C1 segment of cervical spinal cord (tissue), 14 donors: ENCODE results near the gene SGMS1.
A peak's percentile ranks its signal among the peaks of the same experiment; 100 is the strongest.

ENCODE experiments used
- DNase-seq, 14 donors: peaks; one replicate each; lab custom pipeline; 2025; lab: John Stamatoyannopoulos, UW

Gene SGMS1

DNA sequence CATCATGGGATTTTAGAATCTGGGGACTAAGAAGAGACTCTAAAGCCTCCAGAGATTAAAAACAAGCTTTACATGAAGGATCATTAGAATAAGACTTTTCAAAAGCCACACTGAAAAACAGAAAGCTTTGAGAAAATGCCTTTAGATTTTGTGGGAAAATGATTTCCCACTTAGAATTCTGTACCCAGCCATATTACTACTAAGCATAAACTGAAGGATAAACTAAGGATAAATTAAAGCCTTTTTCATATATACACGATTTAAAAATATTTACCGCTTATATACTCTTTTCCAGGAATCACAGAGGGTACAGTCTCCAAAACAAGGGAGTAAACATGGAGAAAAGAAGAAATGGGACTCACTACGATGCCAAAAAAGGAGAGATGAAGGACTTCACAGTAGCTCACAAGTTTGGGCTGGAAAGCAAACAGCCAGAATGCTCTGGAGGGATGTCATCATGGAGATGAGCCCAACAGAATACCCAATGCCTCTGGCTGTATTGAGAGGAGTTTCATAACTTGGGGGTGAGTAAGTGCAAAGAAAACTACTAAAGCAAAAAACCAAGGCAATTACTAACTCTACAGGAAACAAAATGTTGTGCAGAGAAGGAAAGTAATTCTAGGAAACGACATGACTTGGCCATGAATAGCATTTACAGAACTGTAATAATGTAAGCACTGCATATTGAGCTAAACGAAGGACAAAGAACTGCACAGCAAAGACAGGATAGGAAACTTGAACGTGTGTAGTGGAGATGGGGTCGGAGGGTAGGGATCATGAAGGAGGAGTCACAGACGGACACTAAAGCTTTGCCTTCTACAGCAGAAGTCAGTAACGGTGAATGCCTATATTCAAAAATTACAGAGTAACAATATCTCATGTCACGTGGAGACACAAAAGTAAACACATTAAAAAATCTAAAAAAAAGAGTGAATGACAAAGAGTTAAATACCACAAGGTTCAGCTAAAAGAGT lies 311.0 kb downstream of the SGMS1 start:
- DNase-seq: no peak

DNA sequence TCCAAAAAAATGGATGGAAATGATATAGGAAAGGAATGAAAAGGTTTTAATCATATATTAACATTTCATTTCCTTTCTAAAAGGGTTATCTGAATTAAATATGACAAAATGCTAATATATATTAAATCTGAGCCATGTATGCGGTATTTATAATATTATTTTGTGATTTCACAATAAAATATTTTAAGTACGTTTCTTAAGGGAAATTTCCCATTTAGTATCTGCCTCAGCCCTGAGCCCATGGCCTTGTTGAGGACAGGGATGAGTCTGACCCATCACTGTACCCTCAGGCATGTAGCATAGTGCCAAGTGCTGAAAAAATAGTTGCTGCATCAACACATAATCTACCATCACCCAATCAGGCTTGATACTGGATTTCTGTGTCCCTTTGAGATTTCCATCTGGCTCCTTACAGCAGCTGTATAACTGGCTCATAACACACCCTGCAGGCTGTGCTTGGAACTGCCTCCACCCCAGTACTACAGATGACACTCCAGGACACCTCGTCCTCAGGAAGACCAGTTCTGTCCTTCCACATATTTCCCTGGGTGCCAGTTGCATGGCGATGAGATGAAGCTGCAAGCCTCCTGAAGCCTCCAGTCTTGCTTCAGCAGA lies 313.1 kb downstream of the SGMS1 start:
- no peak for DNase-seq

DNA sequence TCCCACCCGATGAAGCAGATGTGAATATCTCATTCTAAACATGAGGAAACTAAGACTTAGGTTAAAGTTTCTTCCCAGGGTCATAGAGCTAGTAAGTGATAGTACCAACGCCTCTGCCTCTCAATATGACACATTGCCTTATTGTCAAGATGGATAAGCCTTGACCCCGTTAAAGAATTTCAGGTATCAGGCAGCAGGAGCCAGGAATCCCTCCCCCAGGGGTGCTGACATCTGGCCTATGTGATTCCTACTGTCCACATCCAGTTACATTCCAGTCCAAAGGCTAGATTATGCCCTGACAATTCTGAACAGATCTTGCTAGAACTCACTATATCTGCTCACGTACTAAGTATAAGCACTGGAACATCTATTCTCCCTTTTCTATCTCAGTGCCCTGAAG lies 314.4 kb downstream of the SGMS1 start:
- DNase-seq: no peak

DNA sequence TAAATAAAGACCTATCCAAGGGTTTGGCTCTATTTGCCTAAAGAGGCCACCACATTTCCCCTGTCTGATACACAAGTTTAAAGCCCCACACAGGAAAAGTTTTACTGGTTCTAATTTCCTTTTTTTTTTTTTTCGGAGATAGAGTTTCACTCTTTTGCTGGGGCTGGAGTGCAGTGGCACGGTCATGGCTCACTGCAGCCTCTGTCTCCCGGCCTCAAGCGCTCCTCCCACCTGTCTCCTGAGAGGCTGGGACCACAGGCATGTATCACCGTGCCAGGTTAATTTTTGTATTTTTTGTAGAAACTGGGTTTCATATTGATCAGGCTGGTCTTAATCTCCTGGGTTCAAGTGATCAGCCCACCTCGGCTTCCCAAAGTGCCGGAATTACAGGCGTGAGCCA lies 319.1 kb downstream of the SGMS1 start:
- no peak for DNase-seq

DNA sequence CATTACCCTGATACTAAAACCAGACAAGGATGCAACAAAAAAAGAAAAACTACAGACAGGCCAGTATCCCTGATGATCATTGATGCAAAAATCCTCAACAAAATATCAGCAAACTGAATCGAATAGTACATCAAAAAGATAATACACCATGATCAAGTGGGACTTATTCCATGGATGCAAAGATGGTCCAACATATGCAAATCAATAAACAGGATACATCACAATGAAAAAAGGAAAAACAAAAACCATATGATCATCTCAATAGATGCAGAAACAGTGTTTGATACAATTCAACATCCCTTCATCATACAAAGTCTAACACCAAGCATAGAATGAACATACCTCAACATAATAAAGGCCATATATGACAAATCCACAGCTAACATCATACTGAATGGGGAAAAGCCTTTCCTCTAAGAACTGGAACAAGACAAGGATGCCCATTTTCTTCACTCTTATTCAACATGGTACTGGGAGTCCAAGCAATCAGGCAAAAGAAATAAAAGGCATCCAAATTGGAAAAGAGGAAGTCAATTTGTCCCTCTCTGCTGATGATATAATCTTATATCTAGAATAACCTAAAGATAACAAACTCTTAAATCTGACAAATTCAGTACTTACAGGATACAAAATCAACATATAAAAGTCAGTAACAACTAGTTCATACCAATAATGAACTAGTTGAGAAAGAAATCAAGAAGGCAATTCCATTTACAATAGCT lies 323.6 kb downstream of the SGMS1 start:
- DNase-seq: no peak

DNA sequence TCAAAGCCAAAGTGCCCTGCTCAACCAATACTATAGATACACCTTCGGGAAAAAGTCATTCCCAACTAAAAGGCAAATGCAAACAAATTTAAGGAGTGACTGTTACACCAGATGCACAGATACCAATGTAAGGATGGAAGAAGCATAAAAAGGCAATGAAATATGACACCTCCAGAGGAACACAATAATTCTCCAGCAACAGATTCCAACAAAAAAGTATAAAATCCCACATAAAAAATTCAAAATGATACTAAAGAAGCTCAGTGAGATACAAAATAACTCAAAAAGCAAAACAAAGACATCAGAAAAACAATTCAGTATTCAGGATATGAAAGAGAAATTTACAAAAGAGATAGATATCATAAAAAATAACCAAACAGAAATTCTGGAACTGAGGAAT lies 328.4 kb downstream of the SGMS1 start:
- DNase-seq: no peak

DNA sequence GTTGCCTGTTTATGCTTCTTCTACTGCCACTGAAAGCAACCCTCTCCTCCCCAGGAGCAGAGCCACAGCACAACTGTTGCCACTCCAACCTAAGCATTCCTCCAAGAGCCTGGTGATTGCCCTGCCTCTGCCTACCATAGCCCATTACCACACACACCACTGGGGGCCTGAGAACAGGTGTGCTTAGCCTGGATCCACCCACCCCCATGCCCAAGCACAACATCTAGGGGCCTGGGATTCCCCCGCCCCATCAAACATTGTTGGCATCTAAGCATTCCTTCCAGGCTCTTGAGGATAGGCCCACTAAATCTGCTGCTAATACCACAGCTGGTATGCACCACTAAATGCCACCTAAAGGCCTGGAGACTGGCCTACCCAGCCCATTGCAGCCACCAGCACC lies 329.2 kb downstream of the SGMS1 start:
- no peak for DNase-seq

DNA sequence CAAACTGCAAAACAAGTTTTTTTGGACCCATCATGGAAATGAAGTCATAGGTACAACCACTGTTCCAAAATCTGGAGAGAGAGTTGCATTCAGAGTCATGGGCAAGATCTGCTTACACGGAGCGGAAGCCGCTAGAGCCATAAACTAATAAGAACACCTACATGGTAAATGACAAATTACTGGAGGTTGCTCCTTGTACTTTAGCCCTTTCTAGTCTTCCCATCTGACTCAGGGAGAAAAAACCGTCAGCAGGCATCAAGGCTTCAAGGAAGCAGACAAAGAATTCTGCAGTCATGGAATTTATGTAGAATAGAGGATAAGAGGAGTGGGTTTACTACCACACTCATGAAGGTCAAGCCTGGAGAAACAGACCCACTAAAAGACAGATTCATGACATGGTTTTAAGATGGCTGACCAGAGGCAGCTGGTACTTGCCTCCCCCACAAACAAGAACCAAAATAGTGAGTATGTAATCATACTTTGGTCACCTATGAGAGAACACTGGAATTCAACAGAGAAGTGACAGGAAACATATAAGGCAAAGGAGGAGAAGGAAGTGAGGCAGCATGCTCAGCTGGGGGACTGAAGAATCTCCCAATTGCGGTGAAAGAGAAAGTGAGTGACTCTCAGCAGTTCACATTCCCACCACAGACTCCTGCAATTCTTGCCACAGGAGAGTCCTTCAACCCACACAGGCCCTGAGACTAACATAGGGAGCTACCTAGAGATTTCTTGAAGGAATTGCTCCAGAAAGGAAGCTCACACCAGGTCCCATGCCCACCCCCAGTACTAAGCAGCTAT lies 330.0 kb downstream of the SGMS1 start:
- DNase-seq: no peak

DNA sequence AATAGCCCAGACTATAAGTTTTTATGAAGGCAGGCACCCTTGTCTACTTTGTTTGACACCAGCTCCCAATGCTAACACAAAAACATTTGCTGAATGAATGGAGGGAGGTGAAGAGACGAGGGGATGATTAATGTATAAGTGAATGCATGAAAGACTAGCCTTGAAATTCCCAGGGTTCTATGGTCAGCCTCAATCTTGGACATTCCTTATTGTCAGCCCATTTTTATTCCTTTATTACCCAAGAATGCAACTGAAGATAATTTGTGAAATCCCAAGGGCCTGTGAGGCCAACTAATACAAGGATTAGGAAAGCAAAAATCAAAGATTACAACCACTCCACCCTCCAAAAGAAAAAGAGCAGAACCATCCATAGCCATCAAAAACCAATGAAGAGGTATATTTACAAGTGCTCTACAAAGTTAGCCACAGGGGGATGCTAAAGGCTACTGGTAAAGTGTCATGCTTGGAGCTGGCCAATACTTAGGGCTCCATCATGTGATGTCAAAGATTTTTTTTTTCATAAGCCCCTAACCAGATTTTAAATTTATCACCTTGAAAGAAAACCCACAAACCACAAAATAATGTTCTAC lies 332.4 kb downstream of the SGMS1 start:
- DNase-seq: no peak

DNA sequence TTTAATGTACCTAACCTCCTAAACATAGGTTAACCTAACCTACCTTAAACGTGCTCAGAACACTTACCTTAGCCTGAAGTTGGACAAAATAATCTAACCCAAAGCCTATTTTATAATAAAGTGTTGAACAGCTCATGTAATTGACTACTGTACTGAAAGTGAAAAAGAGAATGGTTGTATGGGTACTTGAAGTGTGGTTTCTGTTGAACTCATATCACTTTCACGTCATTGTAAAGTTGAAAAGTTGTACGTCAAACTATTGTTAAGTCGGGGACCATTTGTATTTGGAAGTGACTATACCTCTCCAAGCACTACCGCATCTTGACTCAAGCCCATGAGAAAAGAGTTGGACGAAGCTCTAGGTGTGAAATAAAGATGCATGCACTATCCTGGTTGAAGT lies 334.6 kb downstream of the SGMS1 start:
- no peak for DNase-seq

DNA sequence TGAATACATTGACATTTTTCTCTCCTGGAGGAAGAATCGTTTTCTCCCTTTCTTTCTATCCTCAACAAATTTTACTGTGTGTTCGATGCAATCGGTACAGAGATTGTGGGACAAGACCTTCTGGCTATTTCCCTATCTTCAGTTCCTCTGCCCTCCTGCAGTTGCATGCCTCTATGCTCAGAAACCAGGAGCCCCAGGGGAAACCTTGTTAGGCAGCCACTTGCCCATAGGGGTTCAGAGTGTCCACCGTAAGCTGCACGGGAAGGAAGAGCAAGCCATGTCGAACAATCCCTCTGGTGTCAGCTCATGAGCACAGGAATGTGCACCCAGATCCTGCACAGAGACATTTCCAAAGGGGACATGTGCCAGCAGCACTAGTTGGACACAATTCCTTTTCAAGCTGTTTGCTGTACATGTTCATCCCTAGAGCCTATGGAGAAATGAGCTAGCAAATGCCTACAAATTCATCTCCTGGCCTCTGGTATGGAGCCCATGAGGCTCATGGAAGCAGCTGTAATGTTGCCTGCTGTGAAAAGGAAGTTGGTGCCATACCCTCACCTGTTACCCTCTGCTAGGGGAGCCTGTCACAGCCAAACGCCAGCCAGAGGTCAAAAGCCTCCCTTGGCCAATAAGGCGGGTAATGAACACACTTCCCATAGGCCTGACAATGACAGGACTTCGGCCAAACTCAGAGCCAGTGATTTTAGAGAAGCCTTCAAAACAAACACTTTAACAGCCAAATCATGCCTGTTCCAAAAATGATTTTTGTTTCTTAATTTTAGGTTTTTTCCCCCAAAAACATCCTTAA lies 336.6 kb downstream of the SGMS1 start:
- DNase-seq: no peak

DNA sequence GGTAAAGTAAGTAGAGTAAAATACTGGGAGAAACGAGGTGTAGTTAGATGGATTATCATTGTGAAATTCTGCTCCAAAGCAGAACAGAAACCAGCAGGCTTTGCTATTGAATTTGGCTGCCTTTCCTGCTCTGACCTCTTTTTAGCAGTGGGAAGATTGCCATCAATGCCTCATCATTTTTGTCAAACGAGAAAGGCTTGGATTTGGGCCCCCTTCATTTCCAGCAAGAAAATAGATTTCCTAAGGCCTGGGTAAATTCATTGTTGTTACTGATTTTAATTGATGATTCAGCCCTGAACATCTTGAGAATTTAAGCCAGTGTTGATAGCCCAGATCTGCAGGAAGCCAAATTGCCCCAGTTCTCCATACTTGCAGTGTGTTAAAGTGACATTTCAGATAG lies 337.2 kb downstream of the SGMS1 start:
- peak in 1 of 14 donors; percentile 28 for DNase-seq

DNA sequence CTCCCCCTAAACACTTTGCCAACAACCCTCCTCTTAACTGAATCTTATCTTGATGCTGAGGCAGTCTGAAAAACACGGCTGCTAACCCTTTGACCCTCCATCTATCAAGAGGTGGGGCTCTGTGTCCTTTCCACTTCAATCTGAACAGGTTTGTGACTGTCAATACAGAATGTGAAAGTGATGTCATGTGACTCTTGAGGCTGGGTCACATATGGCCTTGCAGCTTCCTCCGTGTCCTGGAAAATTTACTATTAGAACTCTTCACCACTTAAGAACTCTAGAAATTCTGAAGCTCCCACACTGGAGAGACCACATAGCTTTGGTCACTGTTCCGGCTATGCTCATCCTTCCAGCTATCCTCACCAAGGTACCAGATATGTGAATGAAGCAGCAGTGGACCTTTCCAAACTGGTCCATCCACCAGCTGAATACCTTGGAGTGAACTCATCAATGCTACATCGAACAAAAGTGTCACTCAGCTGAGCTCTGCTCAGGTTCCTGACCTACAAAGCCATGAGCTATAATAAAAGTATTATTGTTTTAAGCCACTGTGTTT lies 341.7 kb downstream of the SGMS1 start:
- DNase-seq: no peak

DNA sequence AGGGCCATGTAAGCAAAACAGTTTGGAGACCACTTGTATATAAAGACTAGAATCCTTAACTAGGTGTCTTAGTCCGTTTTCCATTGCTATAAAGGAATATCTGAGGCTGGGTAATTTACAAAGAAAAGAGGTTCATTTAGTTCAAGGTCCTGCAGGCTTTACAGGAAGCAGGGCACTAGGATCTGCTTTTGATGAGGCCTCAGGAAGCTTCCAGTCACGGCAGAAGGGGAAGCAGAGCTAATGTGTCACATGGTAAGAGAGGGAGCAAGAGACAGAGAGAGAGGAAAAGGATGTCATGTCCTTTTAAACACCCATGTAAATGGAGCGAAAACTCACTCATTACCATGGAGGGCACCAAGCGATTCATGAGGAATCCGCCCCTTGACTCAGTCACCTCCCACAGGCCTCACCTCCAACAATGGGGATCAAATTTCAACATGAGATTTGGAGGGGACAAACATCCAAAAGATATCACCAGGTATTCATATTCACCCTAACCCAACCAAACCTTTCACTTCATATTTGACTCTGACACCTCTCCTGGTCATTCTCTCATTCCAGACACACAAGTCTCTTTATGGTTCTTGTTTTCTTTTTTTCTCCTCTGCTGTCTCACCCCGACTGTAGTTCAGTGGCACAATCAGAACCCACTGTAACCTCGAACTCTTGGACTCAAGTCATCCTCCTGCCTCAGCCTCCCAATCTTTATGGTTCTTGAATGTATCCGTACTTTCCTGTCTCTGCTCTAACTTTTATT lies 342.4 kb downstream of the SGMS1 start:
- DNase-seq: no peak

DNA sequence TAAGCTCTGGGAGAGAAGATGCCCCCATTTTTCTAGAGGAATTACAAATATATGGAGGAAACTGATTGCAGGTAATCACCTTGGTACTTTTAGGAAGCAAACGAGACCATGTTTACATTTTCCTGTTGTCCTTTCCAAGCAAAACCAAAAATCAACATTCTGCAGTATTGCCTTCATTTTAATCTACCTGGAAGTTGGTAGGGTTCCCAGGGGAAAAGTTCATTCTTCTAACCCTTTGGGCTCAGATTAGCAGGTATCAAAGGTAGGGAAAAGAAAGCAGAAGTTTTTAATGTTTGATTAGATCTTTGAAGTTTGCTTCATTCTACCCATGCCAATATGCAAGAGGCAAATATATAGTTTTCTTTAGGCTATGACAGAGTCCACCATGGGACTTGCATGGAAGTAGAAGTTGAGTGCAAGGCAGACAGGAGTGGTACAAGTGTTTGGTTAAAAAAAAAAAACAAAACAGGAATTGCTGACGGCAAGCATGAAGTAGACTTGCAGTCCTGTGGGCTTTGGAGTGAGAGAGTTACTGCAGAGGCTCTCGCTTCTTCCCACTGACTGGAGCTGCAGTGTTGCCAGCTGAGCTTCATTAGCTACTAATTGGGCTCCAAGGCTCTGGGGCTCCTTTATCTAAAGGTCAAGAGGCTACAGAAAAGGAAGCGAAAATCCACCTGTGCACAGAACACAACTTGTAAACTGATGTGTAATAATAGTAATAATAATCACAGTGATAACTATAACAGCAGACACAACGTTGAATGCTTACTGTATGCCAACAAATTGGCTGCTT lies 343.5 kb downstream of the SGMS1 start:
- DNase-seq: no peak

DNA sequence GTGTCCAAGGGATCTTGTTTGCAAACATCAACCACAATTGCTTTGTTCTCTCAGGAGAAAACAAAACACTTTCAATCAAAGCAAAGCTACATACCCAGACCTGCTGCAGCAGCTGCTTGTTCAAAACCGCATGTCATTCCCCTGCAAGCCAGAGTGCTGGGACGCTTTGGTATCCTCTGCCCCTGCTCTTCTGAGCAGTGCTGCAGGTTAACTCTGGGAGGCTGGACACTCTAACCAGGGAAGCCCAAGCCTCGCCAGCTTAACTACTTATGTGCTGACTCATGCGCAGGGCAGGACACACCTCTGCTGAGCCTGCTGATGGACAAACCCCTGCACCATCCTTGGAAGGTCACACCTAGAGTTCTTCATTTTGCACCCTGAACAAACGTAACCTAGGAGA lies 344.3 kb downstream of the SGMS1 start:
- DNase-seq: no peak

DNA sequence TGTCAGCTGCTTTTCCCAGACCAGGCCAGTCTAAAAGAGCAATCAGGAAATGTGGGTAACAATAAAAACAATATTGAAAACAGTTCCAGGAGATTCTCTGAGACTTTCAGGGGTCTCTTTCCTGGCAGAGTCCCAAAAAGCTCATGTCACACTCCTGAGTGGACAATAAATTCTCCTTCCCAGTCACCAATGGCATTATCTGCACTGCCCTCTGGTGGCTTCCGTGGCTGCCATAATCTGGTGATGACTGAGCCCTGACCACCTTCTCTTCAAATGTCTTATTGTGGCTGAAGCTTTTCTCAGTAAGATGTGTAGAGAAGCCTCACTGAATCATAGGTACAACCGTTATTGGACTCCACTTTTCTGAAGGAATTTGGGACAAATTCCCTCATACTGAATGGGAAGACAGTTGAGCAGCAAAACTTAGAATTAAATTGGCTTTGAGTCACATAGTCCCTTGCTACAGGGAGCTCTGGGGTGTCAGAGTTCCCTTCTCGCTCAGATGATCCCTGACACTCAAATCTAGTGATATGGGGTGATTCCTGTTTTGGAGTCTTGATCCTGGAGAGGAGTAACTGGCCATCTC lies 348.0 kb downstream of the SGMS1 start:
- DNase-seq: peak in 2 of 14 donors; percentile 6 to 15

DNA sequence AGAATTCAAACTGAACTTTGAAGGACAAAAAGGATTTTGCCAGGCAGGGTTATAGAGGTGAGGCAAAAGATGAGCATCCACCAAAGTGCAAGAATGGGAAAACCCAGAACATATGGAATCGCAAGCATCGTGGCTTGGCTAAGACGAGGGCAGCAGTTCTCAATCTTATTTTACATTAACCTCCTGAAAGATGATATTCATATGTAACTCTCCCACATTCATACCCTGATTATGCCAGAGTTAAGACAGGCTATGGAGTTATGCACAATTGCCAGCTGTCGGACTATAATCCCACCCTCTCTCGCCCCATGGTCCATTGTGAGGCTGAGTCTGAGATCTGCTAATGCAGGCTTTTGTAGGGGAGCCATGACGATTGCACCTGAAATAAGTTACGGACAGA lies 351.2 kb downstream of the SGMS1 start:
- DNase-seq: no peak
